Subcutaneous preadipocyte (primary cell): ENCODE data around the gene MRPL22. TPM values are rescaled to one million over a fixed set of nuclear protein-coding genes. Genes with fewer than 3 reads are reported as not detected.

ENCODE experiments used
- total RNA-seq: library from RNA; depleted of rRNA; stranded (reverse); fragments of >200 nt; gene quantifications from 2 replicates; pipeline ENCODE4 v1.2.3, GENCODE V29; 2012

MRPL22 gene
- 18.0 and 20.9 TPM in 2 replicates for total RNA-seq

GRCh38 chr5:154940772-154941620 lies at the start of gene MRPL22:
Gene MRPL22, plus strand, starts transcription at chr5:154941073. Its CDS starts 38 bp downstream, at chr5:154941111.

GRCh38 chr5:154937718-154938466 lies 3.0 kb upstream of the MRPL22 start, which contains the start of gene GEMIN5:
Gene GEMIN5, minus strand, starts transcription at chr5:154938211. Its CDS starts 78 bp downstream, at chr5:154938133.

GRCh38 chr5:155013526-155013925 lies 72.7 kb downstream of the MRPL22 start, which contains the start of gene KIF4B:
Gene KIF4B, plus strand, starts transcription at chr5:155013755. Its CDS starts 105 bp downstream, at chr5:155013860.

Other genes starting within 250 kb of the MRPL22 start
- 113 and 173 TPM in 2 replicates for gene LARP1, start 185.7 kb upstream of the MRPL22 start, total RNA-seq
- gene FAXDC2, start 90.5 kb upstream of the MRPL22 start, total RNA-seq: 3.1 and 7.3 TPM in 2 replicates
- 30.1 and 34.4 TPM in 2 replicates for gene CNOT8, start 82.4 kb upstream of the MRPL22 start, total RNA-seq
- gene GEMIN5, start 2.9 kb upstream of the MRPL22 start, total RNA-seq: 18.7 and 33.8 TPM in 2 replicates
- under 0.01 TPM in 1 of 2 replicates, not detected in the other for gene KIF4B, start 72.7 kb downstream of the MRPL22 start, total RNA-seq